Chondrocyte (in vitro differentiated cells): ENCODE measurements around the gene NCR3LG1. TPM values are rescaled to one million over a fixed set of nuclear protein-coding genes. Genes with fewer than 3 reads are reported as not detected.

Source experiments
- DNase-seq: peaks from one replicate; pipeline ENCODE4 v3.0.0; 2021; ENCODE audit warnings: mixed read lengths, low spot score
- H3K27ac Mint-ChIP-seq: one replicate; pipeline ENCODE4 v1.8.0; 2021; ENCODE audit warnings: mild to moderate bottlenecking, moderate library complexity, mixed read lengths; ENCODE audit not compliant: unreplicated experiment
- H3K27me3 Mint-ChIP-seq: 2 replicates; pipeline ENCODE4 v1.8.0; 2021; ENCODE audit warnings: low read depth, mixed read lengths
- H3K36me3 Mint-ChIP-seq: 2 replicates; pipeline ENCODE4 v1.8.0; 2021; ENCODE audit warnings: low read depth, mixed read lengths
- H3K4me1 Mint-ChIP-seq: 2 replicates; pipeline ENCODE4 v1.8.0; 2021; ENCODE audit warnings: low read depth, mild to moderate bottlenecking, mixed read lengths
- H3K4me3 Mint-ChIP-seq: one replicate; pipeline ENCODE4 v1.8.0; 2021; ENCODE audit warnings: mild to moderate bottlenecking, moderate library complexity, mixed read lengths; ENCODE audit not compliant: unreplicated experiment
- H3K9me3 Mint-ChIP-seq: 2 replicates; pipeline ENCODE4 v1.8.0; 2021; ENCODE audit warnings: low read depth, mixed read lengths
- long read RNA-seq: library from polyadenylated mRNA; stranded (forward); transcript quantifications from one replicate; pipeline ENCODE4 v2.0.0, GENCODE V29; 2021
- total RNA-seq: library from RNA; stranded (reverse); gene quantifications from 3 replicates; pipeline ENCODE4 v1.2.1, GENCODE V29; 2021
- TF ChIP-seq, protein P1 (sequence below): fragments of 200-600 bp; sonication (generic); IDR thresholded peaks from 2 replicates; pipeline ENCODE4 v1.5.0; 2021; ENCODE audit warnings: antibody characterized with exemption, mild to moderate bottlenecking, moderate library complexity

NCR3LG1 gene
- 7.5 to 9.4 TPM (median 7.9 TPM) in 3 replicates for total RNA-seq
- long read RNA-seq, partial matches to known transcripts, result 0 of 1 reads
- long read RNA-seq, other reads (novel, unspliced or antisense), result 1 of 1 reads

- TF ChIP-seq, protein P1, sequence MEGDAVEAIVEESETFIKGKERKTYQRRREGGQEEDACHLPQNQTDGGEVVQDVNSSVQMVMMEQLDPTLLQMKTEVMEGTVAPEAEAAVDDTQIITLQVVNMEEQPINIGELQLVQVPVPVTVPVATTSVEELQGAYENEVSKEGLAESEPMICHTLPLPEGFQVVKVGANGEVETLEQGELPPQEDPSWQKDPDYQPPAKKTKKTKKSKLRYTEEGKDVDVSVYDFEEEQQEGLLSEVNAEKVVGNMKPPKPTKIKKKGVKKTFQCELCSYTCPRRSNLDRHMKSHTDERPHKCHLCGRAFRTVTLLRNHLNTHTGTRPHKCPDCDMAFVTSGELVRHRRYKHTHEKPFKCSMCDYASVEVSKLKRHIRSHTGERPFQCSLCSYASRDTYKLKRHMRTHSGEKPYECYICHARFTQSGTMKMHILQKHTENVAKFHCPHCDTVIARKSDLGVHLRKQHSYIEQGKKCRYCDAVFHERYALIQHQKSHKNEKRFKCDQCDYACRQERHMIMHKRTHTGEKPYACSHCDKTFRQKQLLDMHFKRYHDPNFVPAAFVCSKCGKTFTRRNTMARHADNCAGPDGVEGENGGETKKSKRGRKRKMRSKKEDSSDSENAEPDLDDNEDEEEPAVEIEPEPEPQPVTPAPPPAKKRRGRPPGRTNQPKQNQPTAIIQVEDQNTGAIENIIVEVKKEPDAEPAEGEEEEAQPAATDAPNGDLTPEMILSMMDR, result peak; percentile 37
Observed at GRCh38 chr11:17351510-17352176, at the start of gene NCR3LG1. Gene NCR3LG1 (plus strand): TSS chr11:17351800. CDS start chr11:17351970, 170 bp downstream.

GRCh38 chr11:17313349-17314231, 38.0 kb upstream of the NCR3LG1 start:
- H3K4me1 Mint-ChIP-seq, result no peaks in the 10 kb centered on the region
- H3K27ac Mint-ChIP-seq, result no peak overlapping the region
- DNase-seq, result no peak
- TF ChIP-seq, protein P1, result no peak
- H3K9me3 Mint-ChIP-seq, result no peaks in the 10 kb centered on the region
- peaks cover 9% of the 10 kb centered on the region for H3K36me3 Mint-ChIP-seq
- no peaks in the 10 kb centered on the region for H3K27me3 Mint-ChIP-seq
- no peak overlapping the region for H3K4me3 Mint-ChIP-seq

More at GRCh38 chr11:17351510-17352176, at the start of gene NCR3LG1:
- peaks cover 29% of the 10 kb centered on the region for H3K4me1 Mint-ChIP-seq
- no peaks in the 10 kb centered on the region for H3K27me3 Mint-ChIP-seq
- DNase-seq, result no peak
- H3K36me3 Mint-ChIP-seq, result peaks cover 1% of the 10 kb centered on the region
- peak within 1 kb of the TSS; percentile 96 for H3K27ac Mint-ChIP-seq
- H3K4me3 Mint-ChIP-seq, result peak within 1 kb of the TSS; percentile 90
- H3K9me3 Mint-ChIP-seq, result no peaks in the 10 kb centered on the region

DNA sequence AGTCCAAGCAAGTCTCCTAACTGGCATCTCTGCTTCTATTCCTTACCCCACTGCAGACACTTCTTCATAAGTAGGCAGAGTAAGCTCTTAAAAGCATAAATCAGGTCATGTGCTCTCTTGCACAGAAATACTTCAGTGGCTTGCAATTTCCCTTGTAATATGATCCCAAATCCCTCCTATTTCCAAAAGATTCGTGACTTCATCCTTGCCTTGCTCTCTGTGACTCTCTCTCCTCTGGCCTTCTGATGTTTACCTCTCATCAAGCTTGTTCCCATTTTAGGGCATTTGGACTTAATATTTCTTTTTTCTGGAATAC, 37.4 kb upstream of the NCR3LG1 start:
- no peaks in the 10 kb centered on the region for H3K9me3 Mint-ChIP-seq
- no peak overlapping the region for H3K27ac Mint-ChIP-seq
- DNase-seq, result no peak
- peaks cover 9% of the 10 kb centered on the region for H3K36me3 Mint-ChIP-seq
- no peaks in the 10 kb centered on the region for H3K4me1 Mint-ChIP-seq
- no peak overlapping the region for H3K4me3 Mint-ChIP-seq
- TF ChIP-seq, protein P1, result no peak
- H3K27me3 Mint-ChIP-seq, result no peaks in the 10 kb centered on the region

DNA sequence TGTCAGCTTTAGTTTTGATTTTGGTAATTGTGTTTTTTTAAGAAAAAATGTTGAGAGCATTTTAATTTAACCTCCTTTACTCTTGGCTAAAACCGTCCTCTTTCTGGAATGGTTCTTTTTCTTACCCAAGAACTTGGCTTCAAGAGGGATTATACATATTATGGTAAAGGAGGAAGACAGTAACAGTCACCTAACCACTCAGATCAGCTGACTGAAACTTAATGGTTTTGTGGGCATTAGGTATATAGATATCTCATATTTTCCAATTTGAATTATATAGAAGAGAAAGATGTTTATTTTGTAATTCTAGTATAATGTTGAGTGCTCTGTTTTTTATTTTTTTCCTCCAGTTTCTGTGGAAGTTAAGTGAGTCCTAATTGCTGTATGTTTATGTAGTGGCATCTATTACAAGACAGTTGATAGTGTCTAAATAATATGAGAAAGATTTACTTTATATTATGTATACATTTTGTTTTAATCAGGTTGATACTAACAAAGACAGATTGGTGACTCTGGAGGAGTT, 36.6 kb upstream of the NCR3LG1 start:
- no peak overlapping the region for H3K27ac Mint-ChIP-seq
- TF ChIP-seq, protein P1, result no peak
- H3K4me1 Mint-ChIP-seq, result no peaks in the 10 kb centered on the region
- no peak for DNase-seq
- H3K36me3 Mint-ChIP-seq, result peaks cover 10% of the 10 kb centered on the region
- H3K4me3 Mint-ChIP-seq, result no peak overlapping the region
- peaks cover 3% of the 10 kb centered on the region for H3K9me3 Mint-ChIP-seq
- no peaks in the 10 kb centered on the region for H3K27me3 Mint-ChIP-seq

GRCh38 chr11:17328871-17329494, 22.6 kb upstream of the NCR3LG1 start:
- H3K4me1 Mint-ChIP-seq, result no peaks in the 10 kb centered on the region
- H3K9me3 Mint-ChIP-seq, result no peaks in the 10 kb centered on the region
- TF ChIP-seq, protein P1, result no peak
- no peak overlapping the region for H3K27ac Mint-ChIP-seq
- H3K4me3 Mint-ChIP-seq, result no peak overlapping the region
- no peak for DNase-seq
- H3K36me3 Mint-ChIP-seq, result peaks cover 19% of the 10 kb centered on the region
- H3K27me3 Mint-ChIP-seq, result no peaks in the 10 kb centered on the region
